ENCODE data around the gene TRMT1. TPM values are rescaled to one million over a fixed set of nuclear protein-coding genes. Genes with fewer than 3 reads are reported as not detected.

The TRMT1 gene
- total RNA-seq, 1 donor from 2014 or later: 17.3 TPM

GRCh38 chr19:13121551-13122274 lies 5.2 kb upstream of the TRMT1 start:
- Histone ChIP-seq H3K4me1 (peaks cover 5 to 19% of the 10 kb centered on the region in 2 donors), H3K27me3 (no peaks in the 10 kb centered on the region), H3K4me3 (no peak overlapping the region), H3K9me3 (no peaks in the 10 kb centered on the region), H3K27ac (no peak overlapping the region), H3K36me3 (no peaks in the 10 kb centered on the region)
- intact Hi-C loops (cut with DNase I): no loop called here
- TF ChIP-seq CTCF (IDR thresholded peaks at IDR 0.05): no peak
- no peak for DNase-seq (ENCODE audit: low spot score in 2 of 2)

- Histone ChIP-seq H3K4me3 (no peak overlapping the region), H3K4me1 (peaks cover 5 to 24% of the 10 kb centered on the region in 2 donors)
These were observed 4.3 kb upstream of the TRMT1 start for GRCh38 chr19:13120817-13121216.

GRCh38 chr19:13120031-13120430 lies 3.5 kb upstream of the TRMT1 start:
- DNase-seq (ENCODE audit: low spot score in 2 of 2): no peak
- intact Hi-C loops (cut with DNase I): no loop called here
- H3K27me3 ChIP-seq: no peaks in the 10 kb centered on the region
- H3K4me1 ChIP-seq: peaks cover 5 to 29% of the 10 kb centered on the region in 2 donors
- H3K36me3 ChIP-seq: no peaks in the 10 kb centered on the region
- H3K9me3 ChIP-seq: no peaks in the 10 kb centered on the region
- H3K27ac ChIP-seq: peak overlapping the region in 1 of 2 donors; percentile 4
- no peak for TF ChIP-seq CTCF (IDR thresholded peaks at IDR 0.05)
- H3K4me3 ChIP-seq: peak overlapping the region in 1 of 2 donors; percentile 92

More at GRCh38 chr19:13120817-13121216, 4.3 kb upstream of the TRMT1 start:
- intact Hi-C loops (cut with DNase I): no loop called here
- Histone ChIP-seq H3K27me3 (no peaks in the 10 kb centered on the region), H3K9me3 (no peaks in the 10 kb centered on the region), H3K36me3 (no peaks in the 10 kb centered on the region), H3K27ac (no peak overlapping the region)
- DNase-seq (ENCODE audit: low spot score in 2 of 2): no peak
- no peak for TF ChIP-seq CTCF (IDR thresholded peaks at IDR 0.05)

- Histone ChIP-seq H3K27me3 (no peaks in the 10 kb centered on the region), H3K9me3 (no peaks in the 10 kb centered on the region), H3K27ac (peak overlapping the region in 1 of 2 donors; percentile 4), H3K36me3 (no peaks in the 10 kb centered on the region), H3K4me3 (peak overlapping the region in 1 of 2 donors; percentile 92), H3K4me1 (peaks cover 5 to 29% of the 10 kb centered on the region in 2 donors)
- DNase-seq (ENCODE audit: low spot score in 2 of 2): no peak
- no peak for TF ChIP-seq CTCF (IDR thresholded peaks at IDR 0.05)
- intact Hi-C loops (cut with DNase I): loop anchor here (5.0 kb wide), 1 partner anchor 613 kb away; no protein-coding TSS in a partner anchor
These were observed 3.1 kb upstream of the TRMT1 start for GRCh38 chr19:13119627-13120026.

GRCh38 chr19:13118424-13119193 lies 2.1 kb upstream of the TRMT1 start:
- no peak for TF ChIP-seq CTCF (IDR thresholded peaks at IDR 0.05)
- Histone ChIP-seq H3K36me3 (peaks cover 0 to 6% of the 10 kb centered on the region in 2 donors), H3K27ac (no peak overlapping the region), H3K4me1 (peaks cover 5 to 29% of the 10 kb centered on the region in 2 donors), H3K4me3 (peak overlapping the region; percentile 92 to 100), H3K27me3 (no peaks in the 10 kb centered on the region), H3K9me3 (no peaks in the 10 kb centered on the region)
- intact Hi-C loops (cut with DNase I): loop anchor here (5.0 kb wide), 1 partner anchor 614 kb away; no protein-coding TSS in a partner anchor
- no peak for DNase-seq (ENCODE audit: low spot score in 2 of 2)

Measured in ascending aorta (tissue), 2 donors.